GM12878 (cell line): Measurements from ENCODE around the gene CHCHD1. TPM values are rescaled to one million over a fixed set of nuclear protein-coding genes. Genes with fewer than 3 reads are reported as not detected.

Source experiments
- ATAC-seq: fragments of 200-7000 bp; cut with Tn5 transposase; 3 replicates; pipeline ENCODE4 v1.9.1; 2020; ENCODE audit warnings: mild to moderate bottlenecking, moderate library complexity
- BruUV-seq: library from RNA; stranded (reverse); fragments of 400-500 nt; replicated peaks from 2 replicates; lab custom pipeline; 2021; lab: Mats Ljungman, UMichigan
- CTCF ChIA-PET: fragments of 300-600 bp; sonication (Branson Sonifier 250); formaldehyde crosslinking; extraction: SDS; loops from one replicate; lab custom pipeline; 2021; ENCODE audit warnings: inconsistent platforms; lab: Yijun Ruan, JAX
- POLR2A ChIA-PET: fragments of 350-600 bp; formaldehyde crosslinking; extraction: SDS; loops from one replicate; lab custom pipeline; 2021; ENCODE audit warnings: inconsistent platforms; lab: Charles Lee
- RAD21 ChIA-PET: fragments of 300-600 bp; sonication (Branson Sonifier 250); formaldehyde crosslinking; loops from one replicate; lab custom pipeline; 2023; ENCODE audit warnings: antibody characterized with exemption; ENCODE audit not compliant: unreplicated experiment; lab: Charles Lee
- SMC1A ChIA-PET: fragments of 300-600 bp; sonication (Branson Sonifier 250); formaldehyde crosslinking; loops from one replicate; lab custom pipeline; 2023; ENCODE audit not compliant: unreplicated experiment, uncharacterized antibody; lab: Charles Lee
- DNase-seq: peaks from one replicate; pipeline ENCODE4 v3.0.0-alpha.2; 2011; ENCODE audit warnings: low read depth, low spot score
- FAIRE-seq: peaks from 3 replicates; lab custom pipeline; 2011; peaks lifted over from hg19 to GRCh38; lab: Jason Lieb, UNC
- H2AFZ ChIP-seq: 2 replicates; pipeline ENCODE4 v1.6.0; 2011; ENCODE audit warnings: low read depth, low read length, control low read depth; ENCODE audit not compliant: control insufficient read depth
- H3K27ac ChIP-seq: 2 replicates; pipeline ENCODE4 v1.5.1; 2011; ENCODE audit warnings: control low read depth; ENCODE audit not compliant: control insufficient read depth, insufficient read depth
- H3K27me3 ChIP-seq, 2 experiments: replicated peaks in 1 of 2; 2 replicates each; pipeline versions ENCODE4 v1.6.0 to v1.6.1; 2011; ENCODE audit warnings: low read length in 1 of 2; ENCODE audit not compliant: control insufficient read depth in 2 of 2, insufficient read depth in 2 of 2
- H3K36me3 ChIP-seq, 2 experiments: 2 replicates each; pipeline ENCODE4 v1.5.1; 2011; ENCODE audit warnings: low read length in 1 of 2; ENCODE audit not compliant: control insufficient read depth in 2 of 2, insufficient read depth in 2 of 2
- H3K4me1 ChIP-seq: 2 replicates; pipeline ENCODE4 v1.6.1; 2011; ENCODE audit warnings: mild to moderate bottlenecking, low read length, moderate library complexity, mixed read lengths; ENCODE audit not compliant: control insufficient read depth, insufficient read depth
- H3K4me2 ChIP-seq: 2 replicates; pipeline ENCODE4 v1.6.0; 2011; ENCODE audit warnings: control low read depth; ENCODE audit not compliant: control insufficient read depth, insufficient read depth
- H3K4me3 ChIP-seq: fragments of 200-600 bp; sonication (generic); 2 replicates; pipeline ENCODE4 v1.5.1; 2016
- H3K79me2 ChIP-seq: 2 replicates; pipeline ENCODE4 v1.6.0; 2011; ENCODE audit warnings: low read length; ENCODE audit not compliant: control insufficient read depth, insufficient read depth
- H3K9ac ChIP-seq: 2 replicates; pipeline ENCODE4 v1.8.0; 2011; ENCODE audit warnings: low read length, control low read depth, mixed read lengths; ENCODE audit not compliant: control insufficient read depth, insufficient read depth
- H3K9me3 ChIP-seq: replicated peaks from 3 replicates; pipeline ENCODE4 v1.5.1; 2011; ENCODE audit warnings: mild to moderate bottlenecking, low read length; ENCODE audit not compliant: control insufficient read depth, insufficient read depth
- H4K20me1 ChIP-seq: 2 replicates; pipeline ENCODE4 v1.6.0; 2011; ENCODE audit not compliant: control insufficient read depth, insufficient read depth
- EP300 ChIP-seq, 2 experiments: fragments of 150-350 bp in 1 of 2; IDR thresholded peaks; 2 replicates each; pipeline ENCODE4 v1.6.1; 2011 to 2012; ENCODE audit warnings: low read depth in 2 of 2, low read length in 2 of 2, borderline replicate concordance in 1 of 2, improper control_type of control experiment in 1 of 2, inconsistent platforms in 1 of 2; ENCODE audit not compliant: control insufficient read depth in 1 of 2
- FOS ChIP-seq: IDR thresholded peaks from 3 replicates; pipeline ENCODE4 v1.6.1; 2011; ENCODE audit warnings: borderline replicate concordance; ENCODE audit not compliant: insufficient read length; ENCODE audit errors: extremely low read depth
- FOXK2 ChIP-seq: fragments of 450-650 bp; IDR thresholded peaks from 2 replicates; pipeline ENCODE4 v1.6.1; 2017; ENCODE audit warnings: mild to moderate bottlenecking, moderate library complexity
- HDGF ChIP-seq: fragments of 450-650 bp; IDR thresholded peaks from 2 replicates; pipeline ENCODE4 v1.6.1; 2016; ENCODE audit warnings: antibody characterized with exemption
- NFYB ChIP-seq: IDR thresholded peaks from 2 replicates; pipeline ENCODE4 v1.6.1; 2011; ENCODE audit warnings: low read depth, mild to moderate bottlenecking, low read length, improper control_type of control experiment, moderate library complexity; ENCODE audit not compliant: insufficient read depth
- NR2C2 ChIP-seq: IDR thresholded peaks from 2 replicates; pipeline ENCODE4 v1.6.1; 2011; ENCODE audit warnings: borderline replicate concordance, low read depth; ENCODE audit not compliant: control insufficient read depth, insufficient read length
- POLR2AphosphoS5 ChIP-seq: IDR thresholded peaks from 2 replicates; pipeline ENCODE4 v1.6.1; 2011; ENCODE audit warnings: mild to moderate bottlenecking, low read length, inconsistent platforms
- PRDM15 ChIP-seq: fragments of 450-650 bp; formaldehyde crosslinking; IDR thresholded peaks from 2 replicates; pipeline ENCODE4 v1.4.0; 2020; ENCODE audit warnings: mild to moderate bottlenecking, moderate library complexity
- RAD51 ChIP-seq: fragments of 450-650 bp; IDR thresholded peaks from 2 replicates; pipeline ENCODE4 v1.6.1; 2016; ENCODE audit warnings: moderate library complexity, mild to moderate bottlenecking, inconsistent platforms
- RFX5 ChIP-seq: IDR thresholded peaks from 2 replicates; pipeline ENCODE4 v1.6.1; 2011; ENCODE audit warnings: low read depth, low read length, improper control_type of control experiment
- SREBF2 ChIP-seq: IDR thresholded peaks from 2 replicates; pipeline ENCODE4 v1.6.1; 2012; ENCODE audit warnings: mild to moderate bottlenecking, low read length
- WGBS: methylation state at CpG from one replicate; pipeline ENCODE4 v1.1.6; 2016; ENCODE audit warnings: low lambda C conversion rate; ENCODE audit not compliant: insufficient replicate concordance, insufficient coverage; ENCODE audit errors: missing lambda C conversion rate; 5-methylcytosine and 5-hydroxymethylcytosine counted together
- in situ Hi-C: fragments of 300-500 bp; cut with MboI; formaldehyde crosslinking; loops from 9 replicates; pipeline ENCODE4 v1.14.3; 2018; ENCODE audit warnings: mixed read lengths
- intact Hi-C: fragments of 100-400 bp; cut with micrococcal nuclease; formaldehyde crosslinking; loops from one replicate; pipeline ENCODE4 v1.14.2; 2022; ENCODE audit not compliant: unreplicated experiment
- polyA plus RNA-seq, 11 experiments: library from polyadenylated mRNA; depleted of rRNA in 4 of 11; unstranded in 6 of 11; stranded (reverse) in 5 of 11; fragments of >200 nt; fragmentation: Nextera tagmentation in 4 of 11; fragmentation: Illumina TruSeq in 1 of 11; extraction: Ambion mirVana in 4 of 11; extraction: Trizol in 1 of 11; gene quantifications; 1 replicate in 1 of 11; 2 replicates in 10 of 11; pipeline versions ENCODE4 v1.2.1 to v1.2.3, GENCODE V29; 2011 to 2016; ENCODE audit warnings: inconsistent platforms in 2 of 11, missing spikeins in 2 of 11, low read depth in 1 of 11
- total RNA-seq, 4 experiments: library from RNA; depleted of rRNA in 3 of 4; stranded (reverse); fragments of >200 nt in 3 of 4; fragmentation: Illumina TruSeq in 1 of 4; extraction: Trizol in 1 of 4; gene quantifications; 2 replicates each; pipeline versions ENCODE4 v1.2.1 to v1.2.3, GENCODE V29; 2013 to 2021
- TF ChIP-seq, protein P1 (sequence below): fragments of 450-650 bp; IDR thresholded peaks from 2 replicates; pipeline ENCODE4 v1.6.1; 2016; ENCODE audit warnings: mild to moderate bottlenecking, moderate library complexity, borderline replicate concordance
- TF ChIP-seq, protein P2 (sequence below): fragments of 450-650 bp; IDR thresholded peaks from 2 replicates; pipeline ENCODE4 v1.6.1; 2017; ENCODE audit warnings: low read depth, mild to moderate bottlenecking, moderate library complexity

CHCHD1 gene
- total and polyA plus RNA-seq, 10 of the 15 experiments (the other 5 are each of a cell fraction or from before 2014, with no cell fraction given) = 35.0 to 132 (median 70.0) TPM

DNA sequence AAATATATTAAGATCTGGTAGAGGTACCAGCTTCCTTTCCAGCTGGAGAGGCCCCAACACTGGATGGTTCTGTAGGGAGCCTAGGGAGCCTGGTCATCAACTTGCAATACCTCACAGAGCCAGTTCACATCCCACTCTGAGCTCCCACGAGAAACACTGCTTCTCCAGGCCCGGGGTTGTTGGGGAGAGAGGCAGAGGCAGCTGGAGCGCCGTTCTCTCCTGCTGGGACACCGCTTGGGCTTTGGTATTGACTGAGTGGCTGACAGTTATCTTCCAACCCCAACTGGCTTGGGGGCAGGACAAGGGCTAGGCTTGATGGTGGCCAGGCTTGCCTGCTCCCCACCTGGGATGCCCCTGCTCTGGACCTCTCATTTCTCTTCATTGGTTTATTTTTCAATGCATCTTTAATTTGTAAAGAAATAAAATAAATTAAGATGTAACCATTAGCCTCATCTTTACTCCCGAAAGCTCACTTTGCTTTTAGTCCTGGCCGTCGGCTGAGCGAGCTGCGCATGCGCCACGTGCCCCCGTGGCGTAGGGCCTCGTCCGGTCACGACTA lies 10.0 kb upstream of the CHCHD1 start:
- CTCF ChIA-PET = interaction anchor here (1.0 to 5.0 kb wide), 12 partner anchors 10 to 221 kb away, joined by 3 to 55 read pairs (median 8); partner anchors contain the start of genes CHCHD1 and SEC24C
- intact Hi-C loops = loop anchor here (2.0 to 5.0 kb wide), 3 partner anchors 40 to 107 kb away; partner anchors contain the start of gene NDST2
- H3K4me3 ChIP-seq = peak overlapping the region; percentile 94
- TF ChIP-seq SREBF2 = no peak
- no peak for TF ChIP-seq NFYB
- TF ChIP-seq POLR2AphosphoS5 = no peak
- TF ChIP-seq FOS = no peak
- no peak for TF ChIP-seq FOXK2
- TF ChIP-seq, protein P1, sequence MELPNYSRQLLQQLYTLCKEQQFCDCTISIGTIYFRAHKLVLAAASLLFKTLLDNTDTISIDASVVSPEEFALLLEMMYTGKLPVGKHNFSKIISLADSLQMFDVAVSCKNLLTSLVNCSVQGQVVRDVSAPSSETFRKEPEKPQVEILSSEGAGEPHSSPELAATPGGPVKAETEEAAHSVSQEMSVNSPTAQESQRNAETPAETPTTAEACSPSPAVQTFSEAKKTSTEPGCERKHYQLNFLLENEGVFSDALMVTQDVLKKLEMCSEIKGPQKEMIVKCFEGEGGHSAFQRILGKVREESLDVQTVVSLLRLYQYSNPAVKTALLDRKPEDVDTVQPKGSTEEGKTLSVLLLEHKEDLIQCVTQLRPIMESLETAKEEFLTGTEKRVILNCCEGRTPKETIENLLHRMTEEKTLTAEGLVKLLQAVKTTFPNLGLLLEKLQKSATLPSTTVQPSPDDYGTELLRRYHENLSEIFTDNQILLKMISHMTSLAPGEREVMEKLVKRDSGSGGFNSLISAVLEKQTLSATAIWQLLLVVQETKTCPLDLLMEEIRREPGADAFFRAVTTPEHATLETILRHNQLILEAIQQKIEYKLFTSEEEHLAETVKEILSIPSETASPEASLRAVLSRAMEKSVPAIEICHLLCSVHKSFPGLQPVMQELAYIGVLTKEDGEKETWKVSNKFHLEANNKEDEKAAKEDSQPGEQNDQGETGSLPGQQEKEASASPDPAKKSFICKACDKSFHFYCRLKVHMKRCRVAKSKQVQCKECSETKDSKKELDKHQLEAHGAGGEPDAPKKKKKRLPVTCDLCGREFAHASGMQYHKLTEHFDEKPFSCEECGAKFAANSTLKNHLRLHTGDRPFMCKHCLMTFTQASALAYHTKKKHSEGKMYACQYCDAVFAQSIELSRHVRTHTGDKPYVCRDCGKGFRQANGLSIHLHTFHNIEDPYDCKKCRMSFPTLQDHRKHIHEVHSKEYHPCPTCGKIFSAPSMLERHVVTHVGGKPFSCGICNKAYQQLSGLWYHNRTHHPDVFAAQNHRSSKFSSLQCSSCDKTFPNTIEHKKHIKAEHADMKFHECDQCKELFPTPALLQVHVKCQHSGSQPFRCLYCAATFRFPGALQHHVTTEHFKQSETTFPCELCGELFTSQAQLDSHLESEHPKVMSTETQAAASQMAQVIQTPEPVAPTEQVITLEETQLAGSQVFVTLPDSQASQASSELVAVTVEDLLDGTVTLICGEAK = 0 out of 2 replicates have a peak, but pooled peaks have one; percentile 6
- no peak for TF ChIP-seq RAD51
- TF ChIP-seq PRDM15 = no peak
- TF ChIP-seq HDGF = 0 out of 2 replicates have a peak, but pooled peaks have one; percentile 75
- TF ChIP-seq, protein P2, sequence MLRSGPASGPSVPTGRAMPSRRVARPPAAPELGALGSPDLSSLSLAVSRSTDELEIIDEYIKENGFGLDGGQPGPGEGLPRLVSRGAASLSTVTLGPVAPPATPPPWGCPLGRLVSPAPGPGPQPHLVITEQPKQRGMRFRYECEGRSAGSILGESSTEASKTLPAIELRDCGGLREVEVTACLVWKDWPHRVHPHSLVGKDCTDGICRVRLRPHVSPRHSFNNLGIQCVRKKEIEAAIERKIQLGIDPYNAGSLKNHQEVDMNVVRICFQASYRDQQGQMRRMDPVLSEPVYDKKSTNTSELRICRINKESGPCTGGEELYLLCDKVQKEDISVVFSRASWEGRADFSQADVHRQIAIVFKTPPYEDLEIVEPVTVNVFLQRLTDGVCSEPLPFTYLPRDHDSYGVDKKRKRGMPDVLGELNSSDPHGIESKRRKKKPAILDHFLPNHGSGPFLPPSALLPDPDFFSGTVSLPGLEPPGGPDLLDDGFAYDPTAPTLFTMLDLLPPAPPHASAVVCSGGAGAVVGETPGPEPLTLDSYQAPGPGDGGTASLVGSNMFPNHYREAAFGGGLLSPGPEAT = no peak
- TF ChIP-seq NR2C2 = no peak
- no peak for TF ChIP-seq EP300 (IDR thresholded peaks at IDR 0.05; ENCODE audit: borderline replicate concordance in 1 of 2, control insufficient read depth in 1 of 2, low read depth in 2 of 2, low read length in 2 of 2)
- TF ChIP-seq RFX5 = no peak

More for the DNA sequence above, 10.0 kb upstream of the CHCHD1 start:
- RAD21 ChIA-PET = interaction anchor here (0.8 to 4.0 kb wide), 13 partner anchors 9 to 276 kb away, joined by 3 to 37 read pairs (median 4); partner anchors contain the start of genes CHCHD1, PPP3CB and SEC24C
- H3K27ac ChIP-seq = peak overlapping the region; percentile 83
- no peak for DNase-seq
- WGBS = 28% methylated on average over 17 of the region's 17 CpGs
- H3K79me2 ChIP-seq = peaks cover 53% of the 10 kb centered on the region
- H2AFZ ChIP-seq = peak overlapping the region; percentile 74
- no peak for FAIRE-seq
- SMC1A ChIA-PET = interaction anchor here (0.5 to 6.5 kb wide), 12 partner anchors 9 to 1139 kb away, joined by 3 to 46 read pairs (median 6); partner anchors contain the start of genes CHCHD1, SEC24C and ZSWIM8
- BruUV-seq = TSS peak; percentile 75
- H3K4me1 ChIP-seq = peaks cover 5% of the 10 kb centered on the region
- no peaks in the 10 kb centered on the region for H4K20me1 ChIP-seq
- no peaks in the 10 kb centered on the region for H3K9me3 ChIP-seq
- peak overlapping the region; percentile 92 for H3K4me2 ChIP-seq
- POLR2A ChIA-PET = interaction anchor here (0.9 to 6.8 kb wide), 11 partner anchors 8 to 253 kb away, joined by 3 to 63 read pairs (median 13); partner anchors contain the start of genes CHCHD1, SEC24C and ZSWIM8
- peaks cover 14 to 37% of the 10 kb centered on the region in 2 experiments for H3K36me3 ChIP-seq
- peak; percentile 74 for ATAC-seq
- H3K27me3 ChIP-seq = no peaks in the 10 kb centered on the region
- in situ Hi-C loops = no loop called here
- H3K9ac ChIP-seq = peak overlapping the region; percentile 79
